Tibial nerve (tissue), 4 donors: ENCODE results near the gene FAM174C. TPM values are rescaled to one million over a fixed set of nuclear protein-coding genes. Genes with fewer than 3 reads are reported as not detected.

Source experiments
- DNase-seq, 2 donors: peaks; one replicate each; pipeline ENCODE4 v3.0.0-alpha.2; 2019; ENCODE audit warnings: low spot score in 2 of 2
- H3K27ac ChIP-seq, 4 donors: fragments of 200-600 bp; sonication (generic) in 3 of 4; one replicate each; pipeline ENCODE4 v1.5.1; 2017 to 2019; ENCODE audit warnings: mild to moderate bottlenecking in 1 of 4
- H3K27me3 ChIP-seq, 2 donors: fragments of 200-600 bp; sonication (generic) in 1 of 2; one replicate each; pipeline versions ENCODE4 v1.5.1 to v1.6.0; 2017 to 2019
- H3K36me3 ChIP-seq, 3 donors: fragments of 200-600 bp; sonication (generic); one replicate each; pipeline ENCODE4 v1.5.1; 2018 to 2019
- H3K4me1 ChIP-seq, 4 donors: fragments of 200-600 bp; sonication (generic) in 3 of 4; one replicate each; pipeline ENCODE4 v1.5.1; 2017 to 2019
- H3K4me3 ChIP-seq, 4 donors: fragments of 200-600 bp; sonication (generic) in 3 of 4; one replicate each; pipeline ENCODE4 v1.5.1; 2017 to 2019; ENCODE audit warnings: mild to moderate bottlenecking in 1 of 4, moderate library complexity in 1 of 4
- H3K9me3 ChIP-seq, 4 donors: fragments of 200-600 bp; sonication (generic) in 3 of 4; one replicate each; pipeline ENCODE4 v1.5.1; 2017 to 2019
- CTCF ChIP-seq, 5 experiments: fragments of 200-600 bp in 3 of 5; fragments of 450-650 bp in 2 of 5; sonication (generic) in 3 of 5; IDR thresholded peaks; one replicate each; pipeline ENCODE4 v1.5.1; 2016 to 2019; ENCODE audit warnings: antibody characterized with exemption in 5 of 5, mild to moderate bottlenecking in 3 of 5, moderate library complexity in 2 of 5
- EP300 ChIP-seq, 2 donors: sonication (generic); formaldehyde crosslinking; IDR thresholded peaks; one replicate each; pipeline ENCODE4 v1.6.1; 2017; ENCODE audit warnings: antibody characterized with exemption in 2 of 2, mild to moderate bottlenecking in 1 of 2
- POLR2A ChIP-seq, 2 donors: fragments of 450-650 bp; IDR thresholded peaks; one replicate each; pipeline ENCODE4 v1.6.1; 2017; ENCODE audit warnings: antibody characterized with exemption in 2 of 2, mild to moderate bottlenecking in 2 of 2, moderate library complexity in 2 of 2
- WGBS, 2 donors: methylation state at CpG; one replicate each; pipeline ENCODE4 v1.1.5; 2018; 5-methylcytosine and 5-hydroxymethylcytosine counted together
- total RNA-seq, 4 donors: library from RNA; depleted of rRNA; stranded (reverse); fragments of >200 nt; gene quantifications; one replicate each; pipeline ENCODE4 v1.1.0, GENCODE V29; 2016

FAM174C gene
- total RNA-seq, 4 donors from 2014 or later: 25.5 to 80.7 (median 52.0) TPM

- H3K4me1 ChIP-seq: peaks cover 0 to 37% (median 29%) of the 10 kb centered on the region in 4 donors
- peaks cover 0 to 6% of the 10 kb centered on the region in 2 donors for H3K27me3 ChIP-seq
- WGBS, 2 donors: 86 to 93% methylated on average over 12 of the region's 12 CpGs
- no peak for DNase-seq
- no peaks in the 10 kb centered on the region for H3K9me3 ChIP-seq
- no peak overlapping the region for H3K27ac ChIP-seq
- no peak overlapping the region for H3K4me3 ChIP-seq
- TF ChIP-seq POLR2A (IDR thresholded peaks at IDR 0.05): no peak
- peaks cover 4 to 46% (median 21%) of the 10 kb centered on the region in 3 donors for H3K36me3 ChIP-seq
Observed at GRCh38 chr19:1278074-1278473, 2.7 kb downstream of the FAM174C start.

- Histone ChIP-seq H3K27ac (no peak overlapping the region), H3K4me1 (peaks cover 0 to 28% (median 20%) of the 10 kb centered on the region in 4 donors), H3K27me3 (peaks cover 0 to 15% of the 10 kb centered on the region in 2 donors), H3K4me3 (no peak overlapping the region), H3K36me3 (peaks cover 0 to 37% (median 11%) of the 10 kb centered on the region in 3 donors), H3K9me3 (no peaks in the 10 kb centered on the region)
- WGBS, 2 donors: 87 to 89% methylated on average over 23 to 25 of the region's 25 CpGs
- no peak for DNase-seq
- TF ChIP-seq POLR2A (IDR thresholded peaks at IDR 0.05): no peak
Observed at GRCh38 chr19:1278713-1279660, 3.7 kb downstream of the FAM174C start.

GRCh38 chr19:1279782-1280341 lies 4.5 kb downstream of the FAM174C start:
- Histone ChIP-seq H3K27me3 (peaks cover 0 to 24% of the 10 kb centered on the region in 2 donors), H3K27ac (no peak overlapping the region), H3K4me3 (no peak overlapping the region), H3K36me3 (peaks cover 0 to 28% (median 3%) of the 10 kb centered on the region in 3 donors), H3K9me3 (no peaks in the 10 kb centered on the region), H3K4me1 (peaks cover 0 to 19% (median 12%) of the 10 kb centered on the region in 4 donors)
- DNase-seq: peak; percentile 59 to 72
- WGBS, 2 donors: 25 to 49% methylated on average over 7 to 9 of the region's 10 CpGs
- TF ChIP-seq EP300 (IDR thresholded peaks at IDR 0.05) (no peak), POLR2A (IDR thresholded peaks at IDR 0.05) (no peak), CTCF (IDR thresholded peaks at IDR 0.05) (peak; percentile 89 to 95 (median 93))

- H3K9me3 ChIP-seq: no peaks in the 10 kb centered on the region
Observed at GRCh38 chr19:1280636-1281568, 5.6 kb downstream of the FAM174C start.

GRCh38 chr19:1281569-1282287 lies 6.4 kb downstream of the FAM174C start:
- peaks cover 0 to 17% (median 1%) of the 10 kb centered on the region in 4 donors for H3K4me1 ChIP-seq
- 51 to 61% methylated on average over 11 to 12 of the region's 15 CpGs for WGBS, 2 donors
- no peak for TF ChIP-seq EP300 (IDR thresholded peaks at IDR 0.05)
- TF ChIP-seq CTCF (IDR thresholded peaks at IDR 0.05): no peak
- no peak for TF ChIP-seq POLR2A (IDR thresholded peaks at IDR 0.05)

More at GRCh38 chr19:1280636-1281568, 5.6 kb downstream of the FAM174C start:
- Histone ChIP-seq H3K27me3 (peaks cover 0 to 29% of the 10 kb centered on the region in 2 donors), H3K27ac (no peak overlapping the region), H3K4me3 (no peak overlapping the region), H3K36me3 (peaks cover 0 to 26% (median 0%) of the 10 kb centered on the region in 3 donors), H3K4me1 (peaks cover 0 to 21% (median 9%) of the 10 kb centered on the region in 4 donors)
- TF ChIP-seq EP300 (IDR thresholded peaks at IDR 0.05): no peak
- WGBS, 2 donors: 86 to 89% methylated on average over 29 to 40 of the region's 53 CpGs
- no peak for DNase-seq

More at GRCh38 chr19:1281569-1282287, 6.4 kb downstream of the FAM174C start:
- peaks cover 0 to 34% of the 10 kb centered on the region in 2 donors for H3K27me3 ChIP-seq
- no peak overlapping the region for H3K4me3 ChIP-seq
- no peaks in the 10 kb centered on the region for H3K9me3 ChIP-seq
- H3K36me3 ChIP-seq: peaks cover 0 to 26% (median 0%) of the 10 kb centered on the region in 3 donors
- DNase-seq: no peak
- no peak overlapping the region for H3K27ac ChIP-seq
